Astrocyte of the spinal cord (primary cell): ENCODE measurements around the gene GPC1.

Experiments used
- DNase-seq: peaks from one replicate; pipeline ENCODE4 v3.0.0; 2011; ENCODE audit warnings: low read depth, low spot score
- H3K4me3 ChIP-seq: 2 replicates; pipeline ENCODE4 v1.5.1; 2011; ENCODE audit warnings: low read depth, mild to moderate bottlenecking, low read length, moderate library complexity
- in situ Hi-C: cut with HindIII; loops from 2 replicates; pipeline ENCODE4 v1.10.0; 2017; ENCODE audit warnings: low sequenced_read_pairs
- TF ChIP-seq, protein P1 (sequence below): IDR thresholded peaks from 2 replicates; pipeline ENCODE4 v1.5.1; 2012; ENCODE audit warnings: low read depth, mild to moderate bottlenecking, low read length, inconsistent platforms

Gene GPC1

DNA sequence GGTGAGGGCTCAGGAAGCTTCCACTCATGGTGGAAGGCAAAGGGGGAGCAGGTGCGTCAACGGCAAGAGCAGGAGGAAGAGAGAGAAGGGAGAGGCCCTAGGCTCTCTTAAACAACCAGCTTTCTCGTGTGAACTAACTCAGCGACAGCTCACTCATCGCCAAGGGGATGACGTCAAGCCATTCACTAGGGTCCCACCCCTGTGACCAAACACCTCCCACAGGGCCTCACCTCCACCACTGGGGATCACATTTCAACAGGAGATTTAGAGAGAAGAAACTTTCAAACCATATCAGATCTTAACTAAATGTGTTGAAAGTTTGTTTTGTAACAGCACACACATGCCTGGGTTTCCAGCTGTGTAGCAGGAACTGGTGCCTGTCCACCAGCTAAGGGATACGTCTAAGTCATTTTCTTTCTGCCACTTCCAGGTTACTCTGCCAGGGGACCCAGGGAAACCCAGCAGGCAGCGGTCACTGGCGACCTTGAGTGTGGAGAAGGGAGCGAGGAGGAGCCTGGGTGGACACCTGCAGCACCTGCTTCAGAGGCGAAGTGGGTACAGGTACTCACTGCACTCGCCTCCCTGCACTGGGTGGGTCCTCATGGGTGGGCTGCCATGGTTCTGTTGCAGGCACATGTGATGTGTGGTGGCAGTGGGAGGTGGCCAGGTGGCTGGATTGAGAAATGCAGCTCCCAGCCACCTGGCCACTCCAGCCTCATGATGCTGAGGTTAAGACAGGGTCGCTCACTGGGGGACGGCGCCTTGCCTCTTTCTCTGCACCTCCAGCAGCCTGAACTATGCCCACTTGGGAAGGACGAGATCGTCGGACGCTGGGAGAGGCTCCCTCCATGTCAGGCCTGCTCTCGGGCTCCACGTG is 8.4 kb upstream of the GPC1 start:
- TF ChIP-seq, protein P1, sequence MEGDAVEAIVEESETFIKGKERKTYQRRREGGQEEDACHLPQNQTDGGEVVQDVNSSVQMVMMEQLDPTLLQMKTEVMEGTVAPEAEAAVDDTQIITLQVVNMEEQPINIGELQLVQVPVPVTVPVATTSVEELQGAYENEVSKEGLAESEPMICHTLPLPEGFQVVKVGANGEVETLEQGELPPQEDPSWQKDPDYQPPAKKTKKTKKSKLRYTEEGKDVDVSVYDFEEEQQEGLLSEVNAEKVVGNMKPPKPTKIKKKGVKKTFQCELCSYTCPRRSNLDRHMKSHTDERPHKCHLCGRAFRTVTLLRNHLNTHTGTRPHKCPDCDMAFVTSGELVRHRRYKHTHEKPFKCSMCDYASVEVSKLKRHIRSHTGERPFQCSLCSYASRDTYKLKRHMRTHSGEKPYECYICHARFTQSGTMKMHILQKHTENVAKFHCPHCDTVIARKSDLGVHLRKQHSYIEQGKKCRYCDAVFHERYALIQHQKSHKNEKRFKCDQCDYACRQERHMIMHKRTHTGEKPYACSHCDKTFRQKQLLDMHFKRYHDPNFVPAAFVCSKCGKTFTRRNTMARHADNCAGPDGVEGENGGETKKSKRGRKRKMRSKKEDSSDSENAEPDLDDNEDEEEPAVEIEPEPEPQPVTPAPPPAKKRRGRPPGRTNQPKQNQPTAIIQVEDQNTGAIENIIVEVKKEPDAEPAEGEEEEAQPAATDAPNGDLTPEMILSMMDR: no peak
- no peak overlapping the region for H3K4me3 ChIP-seq
- DNase-seq: peak; percentile 35
- in situ Hi-C loops: no loop called here

DNA sequence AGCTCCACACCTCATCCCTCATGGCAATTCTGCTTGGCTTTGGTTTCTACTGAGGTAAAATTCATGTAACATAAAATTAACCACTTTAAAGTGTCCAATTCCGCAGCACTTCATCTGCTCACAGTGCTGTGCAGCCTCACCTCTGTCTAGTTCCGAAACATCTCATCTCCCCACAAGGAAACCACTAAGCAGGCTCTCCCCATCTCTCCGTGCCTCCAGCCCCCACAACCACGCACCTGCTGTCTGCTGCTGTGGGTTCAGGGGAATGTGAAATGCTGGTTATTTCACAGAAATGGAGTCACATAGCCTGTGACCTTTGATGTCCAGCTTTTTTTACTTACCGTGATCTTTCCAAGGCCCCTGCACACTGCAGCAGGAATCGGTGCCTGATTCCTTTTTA is 7.7 kb upstream of the GPC1 start:
- H3K4me3 ChIP-seq: no peak overlapping the region
- in situ Hi-C loops: no loop called here
- TF ChIP-seq, protein P1: no peak
- no peak for DNase-seq

DNA sequence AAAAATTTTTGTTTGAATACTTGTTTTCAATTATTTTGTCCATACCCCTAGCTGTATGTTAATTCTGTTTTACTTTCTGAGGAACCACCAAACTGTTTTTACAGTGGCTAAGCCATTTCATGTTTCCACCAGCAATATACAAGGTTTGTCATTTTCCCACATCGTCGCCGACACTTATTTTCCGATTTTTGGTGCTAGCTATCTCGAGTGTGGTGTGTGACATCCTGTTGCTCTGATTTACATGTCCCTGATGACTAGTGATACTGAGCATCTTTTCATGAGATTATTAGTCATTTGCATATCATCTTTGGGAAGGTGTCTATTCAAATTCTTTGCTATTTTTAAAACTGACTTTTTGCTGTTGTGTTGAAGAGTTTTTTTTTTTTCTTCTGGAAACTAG is 7.2 kb upstream of the GPC1 start:
- DNase-seq: no peak
- TF ChIP-seq, protein P1: no peak
- in situ Hi-C loops: no loop called here
- no peak overlapping the region for H3K4me3 ChIP-seq

DNA sequence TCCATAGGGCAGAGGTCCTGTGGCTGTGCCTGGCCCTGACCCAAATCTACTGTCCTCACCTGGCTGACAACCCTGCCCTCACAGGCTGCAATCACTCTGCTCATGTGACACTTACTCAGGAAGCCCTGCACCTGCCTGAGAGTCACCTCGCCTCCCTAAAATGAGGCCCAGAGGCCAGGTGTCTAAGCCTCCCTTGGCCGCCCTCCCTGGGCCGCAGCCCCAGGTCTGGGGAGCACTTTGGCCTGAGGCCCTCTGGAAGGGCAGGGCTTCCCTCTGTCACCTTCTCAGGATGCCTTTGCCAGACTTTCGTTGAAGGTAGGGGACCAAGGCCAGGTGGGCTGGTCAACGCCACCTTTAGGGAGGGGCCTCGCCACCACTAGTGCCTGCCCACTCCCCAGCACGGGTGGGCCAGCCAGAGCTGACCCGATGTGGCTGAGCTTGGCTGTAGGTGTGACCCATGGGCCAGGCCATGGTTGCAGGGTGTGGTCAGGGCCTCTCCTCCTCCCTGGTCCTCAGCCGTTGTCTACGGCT is 6.1 kb upstream of the GPC1 start:
- no peak overlapping the region for H3K4me3 ChIP-seq
- TF ChIP-seq, protein P1: no peak
- in situ Hi-C loops: no loop called here
- no peak for DNase-seq

DNA sequence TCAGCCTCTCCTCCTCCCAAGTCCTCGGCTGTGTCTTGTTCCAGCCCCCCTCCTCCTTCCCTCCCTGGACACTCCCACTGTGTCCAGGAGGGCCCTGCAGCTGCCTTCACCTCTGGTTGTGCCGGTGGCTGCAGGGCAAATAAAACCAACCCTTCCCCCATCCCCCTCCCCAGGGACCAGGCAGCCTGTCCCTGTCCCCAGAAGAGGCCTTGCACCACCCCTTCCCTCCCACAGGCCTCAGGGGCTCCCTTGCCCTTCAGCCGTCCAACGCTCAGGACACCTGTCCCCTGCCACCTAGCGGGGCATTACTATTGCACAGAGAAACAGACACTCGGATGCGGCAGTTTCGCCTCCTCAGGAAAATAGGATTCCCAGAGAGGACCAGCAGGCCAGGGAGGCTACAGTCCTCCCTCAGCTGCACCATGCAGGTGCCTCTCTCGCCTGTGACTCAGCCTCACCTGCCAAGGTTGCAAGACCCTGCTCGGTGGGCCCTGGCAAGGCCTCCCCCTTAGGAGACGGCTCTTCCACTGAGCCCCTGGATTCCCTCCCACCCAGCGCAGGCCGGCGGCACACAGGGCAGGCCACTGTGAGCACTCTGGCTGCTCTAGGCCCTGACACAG is 5.5 kb upstream of the GPC1 start:
- in situ Hi-C loops: no loop called here
- H3K4me3 ChIP-seq: no peak overlapping the region
- TF ChIP-seq, protein P1: no peak
- DNase-seq: no peak

DNA sequence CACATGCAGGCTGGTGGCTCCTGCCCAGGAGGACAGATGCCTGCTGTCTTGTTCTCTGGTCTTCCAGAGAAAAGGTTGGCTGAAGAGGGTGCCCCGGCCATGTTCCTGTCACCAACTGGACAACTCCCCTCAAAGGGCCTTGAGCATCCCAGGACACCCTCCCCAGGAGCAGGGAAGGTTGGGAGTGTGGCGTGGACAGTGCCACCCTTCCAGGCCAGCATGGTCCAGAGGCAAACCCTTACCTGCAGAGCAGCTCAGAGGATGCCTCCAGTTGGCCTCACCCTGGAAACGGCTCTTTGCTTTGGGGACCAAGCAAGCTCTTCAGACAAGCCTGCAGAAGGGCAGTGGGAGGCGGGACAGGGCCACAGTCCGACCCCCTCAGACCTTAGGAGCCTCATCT is 4.9 kb upstream of the GPC1 start:
- in situ Hi-C loops: no loop called here
- H3K4me3 ChIP-seq: no peak overlapping the region
- TF ChIP-seq, protein P1: no peak
- DNase-seq: no peak
